Measurements from ENCODE around the gene KDM4B.

KDM4B gene

GRCh38 chr19:5035105-5035761 lies 66.3 kb downstream of the KDM4B start:
- Mint-ChIP-seq H3K9me3 (no peaks in the 10 kb centered on the region), H3K4me3 (no peak overlapping the region), H3K4me1 (peaks cover 11 to 21% of the 10 kb centered on the region in 2 donors), H3K36me3 (peaks cover 9 to 27% of the 10 kb centered on the region in 2 donors), H3K27me3 (no peaks in the 10 kb centered on the region), H3K27ac (no peak overlapping the region)
- ATAC-seq (replicated peaks): no peak
- DNase-seq: no peak

GRCh38 chr19:5035793-5036697 lies 67.1 kb downstream of the KDM4B start:
- peaks cover 9 to 32% of the 10 kb centered on the region in 2 donors for H3K36me3 Mint-ChIP-seq
- no peaks in the 10 kb centered on the region for H3K27me3 Mint-ChIP-seq
- no peak for ATAC-seq (replicated peaks)
- DNase-seq: no peak
- peaks cover 9 to 16% of the 10 kb centered on the region in 2 donors for H3K4me1 Mint-ChIP-seq
- H3K27ac Mint-ChIP-seq: no peak overlapping the region
- no peak overlapping the region for H3K4me3 Mint-ChIP-seq
- H3K9me3 Mint-ChIP-seq: no peaks in the 10 kb centered on the region

DNA sequence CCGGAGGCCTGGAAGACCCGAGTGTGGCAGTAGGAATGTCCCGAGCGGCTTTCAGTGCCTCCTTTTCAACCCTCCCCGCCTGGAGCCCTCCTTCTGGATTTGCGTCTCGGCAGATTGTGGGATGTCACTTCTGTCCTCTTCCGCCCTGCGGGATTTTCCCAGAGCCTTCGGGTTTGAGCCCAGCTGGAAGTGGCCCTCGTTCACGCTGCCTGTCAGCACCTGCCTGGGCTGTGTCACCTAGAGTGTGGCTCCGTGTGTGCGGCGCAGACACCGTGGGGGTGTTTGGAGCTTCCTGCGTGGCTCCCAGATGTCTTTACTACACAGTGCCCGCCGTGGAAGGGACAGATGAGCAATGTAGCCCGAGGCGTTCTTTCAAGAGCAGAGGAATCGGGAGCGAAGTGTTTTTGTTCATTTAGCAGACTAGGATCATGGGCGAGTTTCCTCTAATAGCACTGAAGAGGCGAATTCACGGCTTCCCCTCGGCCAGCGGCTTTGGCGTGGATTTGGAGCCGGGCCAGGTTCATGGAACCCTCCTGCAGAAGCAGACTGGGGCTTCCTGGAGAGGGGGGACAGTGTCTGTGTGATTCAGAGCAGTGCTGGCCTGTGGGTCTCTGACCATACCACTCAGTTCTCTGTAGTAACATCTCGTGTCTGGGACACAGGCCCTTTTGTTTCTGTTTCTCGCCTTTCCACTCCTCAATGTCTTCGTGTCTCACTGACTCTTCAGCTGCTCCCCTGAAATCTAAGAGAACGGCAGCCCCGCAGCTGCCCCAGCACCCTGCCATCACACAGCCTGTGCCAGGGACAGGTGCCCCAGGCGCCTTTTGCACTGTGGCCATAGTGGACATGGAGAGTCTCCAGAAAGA lies 68.0 kb downstream of the KDM4B start:
- H3K36me3 Mint-ChIP-seq: peaks cover 9 to 34% of the 10 kb centered on the region in 2 donors
- ATAC-seq (replicated peaks): no peak
- H3K4me3 Mint-ChIP-seq: no peak overlapping the region

GRCh38 chr19:5037936-5038335 lies 69.0 kb downstream of the KDM4B start:
- H3K27ac Mint-ChIP-seq: no peak overlapping the region
- ATAC-seq (replicated peaks): no peak
- H3K4me3 Mint-ChIP-seq: no peak overlapping the region
- H3K9me3 Mint-ChIP-seq: no peaks in the 10 kb centered on the region
- peaks cover 18 to 44% of the 10 kb centered on the region in 2 donors for H3K36me3 Mint-ChIP-seq
- H3K27me3 Mint-ChIP-seq: no peaks in the 10 kb centered on the region
- peaks cover 4 to 5% of the 10 kb centered on the region in 2 donors for H3K4me1 Mint-ChIP-seq
- DNase-seq: no peak

More for the DNA sequence above, 68.0 kb downstream of the KDM4B start:
- no peak for DNase-seq
- Mint-ChIP-seq H3K27me3 (no peaks in the 10 kb centered on the region), H3K9me3 (no peaks in the 10 kb centered on the region), H3K4me1 (peaks cover 6 to 8% of the 10 kb centered on the region in 2 donors), H3K27ac (peak overlapping the region; percentile 32)

DNA sequence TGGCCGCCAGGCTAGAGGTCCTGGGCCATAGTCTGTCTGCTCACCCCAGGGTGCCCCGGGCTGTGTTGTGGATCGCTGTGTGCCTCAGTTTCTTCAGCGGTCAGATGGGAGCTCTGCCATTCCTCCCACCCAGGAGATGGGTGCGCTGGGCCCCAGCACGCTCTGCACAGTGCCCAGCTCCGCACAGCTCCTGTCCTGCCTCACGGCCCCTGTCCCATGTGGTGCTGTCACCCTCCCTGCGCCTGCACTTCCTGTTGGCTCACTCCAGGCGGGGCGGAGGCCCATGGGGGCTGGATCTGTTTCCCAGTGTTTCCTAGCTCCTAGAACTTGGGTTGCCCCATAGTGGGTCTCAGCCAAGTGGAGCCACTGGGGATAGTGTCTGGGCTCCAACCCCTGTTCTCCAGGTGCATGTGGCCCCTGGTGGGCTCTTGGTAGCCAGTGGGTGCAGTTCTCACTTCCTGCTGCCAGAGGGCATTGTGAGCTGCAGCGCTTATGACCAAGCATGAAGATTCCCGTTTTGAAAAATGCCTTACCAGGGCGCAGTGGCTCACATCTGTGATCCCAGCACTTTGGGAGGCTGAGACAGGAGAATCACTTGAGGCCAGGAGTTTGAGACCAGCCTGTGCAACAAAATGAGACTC lies 69.8 kb downstream of the KDM4B start:
- DNase-seq (no peak), ATAC-seq (replicated peaks) (peak; percentile 45 to 58)
- peaks cover 4 to 5% of the 10 kb centered on the region in 2 donors for H3K4me1 Mint-ChIP-seq
- no peak overlapping the region for H3K4me3 Mint-ChIP-seq
- H3K27me3 Mint-ChIP-seq: no peaks in the 10 kb centered on the region
- peaks cover 22 to 47% of the 10 kb centered on the region in 2 donors for H3K36me3 Mint-ChIP-seq
- no peak overlapping the region for H3K27ac Mint-ChIP-seq
- no peaks in the 10 kb centered on the region for H3K9me3 Mint-ChIP-seq

DNA sequence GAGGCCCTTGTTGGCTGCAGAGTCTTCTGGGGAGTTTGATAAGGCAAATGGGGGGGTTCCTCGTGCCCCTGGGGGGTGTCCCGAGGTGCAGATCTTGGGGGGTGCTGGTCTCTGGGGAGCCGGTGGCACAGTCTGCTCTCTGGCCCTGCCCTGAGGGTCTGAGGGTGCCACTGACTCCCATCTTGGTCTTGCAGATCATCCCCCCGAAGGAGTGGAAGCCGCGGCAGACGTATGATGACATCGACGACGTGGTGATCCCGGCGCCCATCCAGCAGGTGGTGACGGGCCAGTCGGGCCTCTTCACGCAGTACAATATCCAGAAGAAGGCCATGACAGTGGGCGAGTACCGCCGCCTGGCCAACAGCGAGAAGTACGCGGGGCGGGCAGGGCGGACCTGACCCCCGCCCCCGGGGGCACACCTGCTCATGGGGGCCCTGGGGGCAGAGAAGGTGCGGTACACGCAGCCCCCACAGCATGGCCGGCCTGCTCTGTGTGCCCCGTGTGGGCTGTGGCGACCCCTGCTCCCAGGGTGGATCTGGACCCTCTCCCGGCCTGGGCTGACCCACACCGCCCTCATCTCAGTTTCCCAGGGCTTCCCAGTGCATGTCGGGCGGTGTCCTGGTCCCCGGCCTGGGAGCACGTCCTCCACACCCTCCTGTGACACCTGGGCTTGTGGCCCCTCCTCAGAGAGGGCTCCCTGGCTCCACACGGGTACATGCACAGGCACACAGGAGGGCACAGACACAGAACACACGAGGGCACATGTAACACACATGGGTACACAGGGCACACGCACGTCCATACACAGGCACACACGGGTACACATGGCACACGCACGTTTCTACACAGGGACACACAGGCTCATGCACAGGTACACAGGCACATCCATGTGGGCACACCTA lies 71.0 kb downstream of the KDM4B start:
- peaks cover 4 to 5% of the 10 kb centered on the region in 2 donors for H3K4me1 Mint-ChIP-seq
- H3K4me3 Mint-ChIP-seq: no peak overlapping the region
- no peaks in the 10 kb centered on the region for H3K9me3 Mint-ChIP-seq
- H3K27ac Mint-ChIP-seq: no peak overlapping the region
- DNase-seq (no peak), ATAC-seq (replicated peaks) (no peak)
- no peaks in the 10 kb centered on the region for H3K27me3 Mint-ChIP-seq
- H3K36me3 Mint-ChIP-seq: peaks cover 19 to 38% of the 10 kb centered on the region in 2 donors

DNA sequence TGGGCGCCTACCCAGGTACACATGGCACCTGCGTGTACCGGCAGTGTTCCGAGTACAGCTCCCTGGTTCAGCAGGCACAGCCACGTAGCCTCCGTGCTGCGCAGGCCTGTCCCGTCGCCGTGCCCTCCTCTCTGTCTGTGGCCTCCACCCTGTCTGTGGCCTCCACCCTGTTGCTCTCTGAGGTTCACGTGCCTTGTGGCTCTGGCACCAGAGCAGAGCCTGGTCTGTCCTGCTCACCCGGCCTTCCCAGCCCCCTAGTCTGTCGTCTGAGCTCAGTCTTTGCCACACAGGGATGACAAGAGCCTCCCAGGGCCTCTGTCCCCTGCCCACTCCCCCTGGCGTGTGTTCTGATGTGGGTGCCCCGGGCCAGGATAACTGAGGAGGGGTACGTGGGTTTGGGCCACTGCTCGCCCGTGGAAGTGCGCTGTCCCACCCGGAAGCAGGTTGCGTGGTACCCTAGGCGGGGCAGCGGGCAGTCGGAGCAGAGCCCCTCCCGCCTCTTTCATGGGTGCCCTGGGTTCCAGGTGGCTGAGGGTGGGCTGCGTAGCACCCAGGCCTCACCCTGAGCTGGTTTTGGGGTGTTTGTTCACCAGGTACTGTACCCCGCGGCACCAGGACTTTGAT lies 71.7 kb downstream of the KDM4B start:
- no peaks in the 10 kb centered on the region for H3K9me3 Mint-ChIP-seq
- DNase-seq (no peak), ATAC-seq (replicated peaks) (no peak)
- no peak overlapping the region for H3K4me3 Mint-ChIP-seq
- no peak overlapping the region for H3K27ac Mint-ChIP-seq
- peaks cover 6 to 11% of the 10 kb centered on the region in 2 donors for H3K4me1 Mint-ChIP-seq
- H3K27me3 Mint-ChIP-seq: no peaks in the 10 kb centered on the region
- peaks cover 19 to 34% of the 10 kb centered on the region in 2 donors for H3K36me3 Mint-ChIP-seq

DNA sequence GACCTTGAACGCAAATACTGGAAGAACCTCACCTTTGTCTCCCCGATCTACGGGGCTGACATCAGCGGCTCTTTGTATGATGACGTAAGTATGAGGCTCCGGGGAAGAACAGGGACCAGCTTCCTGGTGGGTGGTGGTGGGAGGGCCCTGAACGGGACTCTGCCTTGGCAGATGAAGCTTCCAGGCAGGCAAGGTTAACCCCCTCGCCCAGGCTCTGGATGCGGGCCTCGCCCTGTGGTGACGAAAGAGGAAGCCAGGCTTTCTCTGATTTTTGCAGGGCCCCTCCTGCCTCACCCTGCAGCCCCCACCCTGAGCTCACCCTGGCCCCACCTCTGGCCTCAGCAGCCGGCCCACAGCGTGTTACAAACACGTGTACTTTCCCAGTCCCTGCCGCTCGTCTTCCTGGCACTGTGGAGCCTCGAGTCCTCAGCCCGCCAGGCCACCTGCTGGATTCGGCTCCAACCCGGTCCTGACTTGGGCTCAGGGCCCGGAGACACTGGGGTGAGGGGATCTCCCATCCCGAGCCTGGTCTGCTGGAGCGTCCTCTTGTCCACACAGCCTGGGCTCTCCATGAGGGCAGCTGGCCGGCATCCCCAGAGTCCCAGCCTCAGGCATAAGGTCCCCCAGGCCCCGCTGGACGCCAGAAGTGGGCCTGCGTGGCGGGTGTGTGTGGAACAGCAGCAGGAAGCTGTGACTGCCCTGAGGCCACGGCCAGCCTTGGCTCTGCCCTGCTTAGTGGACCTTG lies 72.4 kb downstream of the KDM4B start:
- H3K27ac Mint-ChIP-seq: peak overlapping the region; percentile 20
- H3K4me3 Mint-ChIP-seq: no peak overlapping the region
- H3K4me1 Mint-ChIP-seq: peaks cover 8 to 11% of the 10 kb centered on the region in 2 donors
- DNase-seq: no peak
- peaks cover 19 to 34% of the 10 kb centered on the region in 2 donors for H3K36me3 Mint-ChIP-seq
- no peaks in the 10 kb centered on the region for H3K9me3 Mint-ChIP-seq
- no peak for ATAC-seq (replicated peaks)
- H3K27me3 Mint-ChIP-seq: no peaks in the 10 kb centered on the region

DNA sequence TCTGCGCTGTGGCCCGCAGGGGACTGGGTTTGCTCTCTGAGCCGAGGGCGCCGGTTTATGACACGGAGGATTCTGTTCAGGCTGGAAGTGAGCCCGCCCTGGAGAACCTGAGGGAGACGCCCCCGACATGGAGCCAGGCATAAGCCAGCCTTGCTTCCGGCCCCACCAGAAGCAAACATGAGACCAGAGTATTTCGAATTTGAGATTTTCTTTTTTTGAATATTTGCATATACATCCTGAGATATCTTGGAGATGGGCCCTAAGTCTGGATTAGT lies 72.9 kb downstream of the KDM4B start:
- no peak for ATAC-seq (replicated peaks)
- Mint-ChIP-seq H3K27ac (no peak overlapping the region), H3K36me3 (peaks cover 17 to 32% of the 10 kb centered on the region in 2 donors), H3K4me1 (peaks cover 8 to 11% of the 10 kb centered on the region in 2 donors), H3K27me3 (no peaks in the 10 kb centered on the region), H3K9me3 (no peaks in the 10 kb centered on the region), H3K4me3 (no peak overlapping the region)
- no peak for DNase-seq

DNA sequence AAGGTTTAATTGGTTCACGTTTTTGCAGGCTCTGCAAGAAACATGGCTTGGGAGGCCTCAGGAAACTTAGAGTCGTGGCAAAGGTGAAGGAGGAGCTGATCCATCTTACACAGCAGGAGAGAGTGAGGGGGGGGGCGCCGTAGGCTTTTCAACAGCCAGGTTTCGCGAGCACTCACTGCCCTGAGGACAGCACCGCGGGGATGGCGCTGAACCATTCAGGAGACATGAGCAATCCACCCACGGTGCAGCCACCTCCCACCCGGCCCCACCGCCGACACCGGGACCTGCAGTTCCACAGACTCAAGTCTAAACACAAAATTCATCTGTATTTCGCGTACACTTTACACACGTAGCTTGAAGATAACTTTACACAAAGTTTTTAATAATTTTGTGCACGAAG lies 73.6 kb downstream of the KDM4B start:
- no peaks in the 10 kb centered on the region for H3K27me3 Mint-ChIP-seq
- ATAC-seq (replicated peaks) (no peak), DNase-seq (no peak)
- no peak overlapping the region for H3K27ac Mint-ChIP-seq
- H3K36me3 Mint-ChIP-seq: peaks cover 17 to 31% of the 10 kb centered on the region in 2 donors
- H3K9me3 Mint-ChIP-seq: no peaks in the 10 kb centered on the region
- no peak overlapping the region for H3K4me3 Mint-ChIP-seq
- H3K4me1 Mint-ChIP-seq: peaks cover 8 to 11% of the 10 kb centered on the region in 2 donors

- no peak for ATAC-seq (replicated peaks)
- Mint-ChIP-seq H3K9me3 (no peaks in the 10 kb centered on the region), H3K36me3 (peaks cover 20 to 31% of the 10 kb centered on the region in 2 donors), H3K27ac (no peak overlapping the region), H3K4me1 (peaks cover 8 to 16% of the 10 kb centered on the region in 2 donors), H3K4me3 (no peak overlapping the region), H3K27me3 (no peaks in the 10 kb centered on the region)
- DNase-seq: no peak
These were observed 76.1 kb downstream of the KDM4B start for GRCh38 chr19:5045029-5045428.

- H3K4me3 Mint-ChIP-seq: no peak overlapping the region
- DNase-seq (no peak), ATAC-seq (replicated peaks) (no peak)
- H3K9me3 Mint-ChIP-seq: no peaks in the 10 kb centered on the region
- H3K4me1 Mint-ChIP-seq: peaks cover 9 to 18% of the 10 kb centered on the region in 2 donors
- no peak overlapping the region for H3K27ac Mint-ChIP-seq
- peaks cover 18 to 24% of the 10 kb centered on the region in 2 donors for H3K36me3 Mint-ChIP-seq
- no peaks in the 10 kb centered on the region for H3K27me3 Mint-ChIP-seq
These were observed 77.0 kb downstream of the KDM4B start for GRCh38 chr19:5045956-5046338.

Data from stimulated activated naive B cell treated with anti-CD40 and anti-IgM and Interleukin-4, amounts not matched to agents 10 μg/mL and 1 μg/mL and 100 μg/mL, for 72 hours (primary cell).